ENCODE measurements around the gene GRIK1.

DNA sequence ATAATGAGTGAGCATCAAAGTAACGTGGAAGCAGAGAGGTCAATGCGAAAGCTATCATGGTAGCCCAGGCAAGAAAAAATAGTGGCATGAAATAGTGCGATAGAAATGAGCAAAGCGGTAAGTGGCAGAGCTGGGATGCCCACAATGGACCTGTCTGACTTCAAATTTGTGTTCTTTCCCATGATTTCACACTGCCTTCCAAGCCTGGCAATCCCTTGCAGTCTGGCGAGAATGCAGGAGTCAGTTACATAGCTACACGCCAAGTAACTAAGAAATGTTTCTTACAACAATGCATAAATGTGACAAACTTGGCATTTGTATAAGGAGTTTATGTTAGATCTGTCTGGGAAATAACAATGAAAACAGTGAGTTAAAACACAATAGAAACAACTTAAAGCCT lies 82.6 kb downstream of the GRIK1 start:
- TF ChIP-seq CTCF (IDR thresholded peaks at IDR 0.05; ENCODE audit: low read length) (no peak), EZH2 (IDR thresholded peaks at IDR 0.05; ENCODE audit: borderline replicate concordance, low read length) (no peak)
